Stimulated activated CD8-positive, alpha-beta memory T cell treated with anti-CD3 and anti-CD28 coated beads, Interleukin-15, amount 100 ng/mL, for 4 hours (primary cell): ENCODE data around the gene FAM32A.

Experiments used
- DNase-seq, 2 donors: peaks; one replicate each; pipeline ENCODE4 v3.0.0-alpha.2; 2020; ENCODE audit warnings: low read depth in 2 of 2

Gene FAM32A

GRCh38 chr19:16202320-16203255 lies 17.4 kb downstream of the FAM32A start:
- DNase-seq, result no peak

- DNase-seq, result no peak
These were observed 18.2 kb downstream of the FAM32A start for GRCh38 chr19:16203256-16204004.

GRCh38 chr19:16204005-16204294 lies 18.7 kb downstream of the FAM32A start:
- no peak for DNase-seq

- no peak for DNase-seq
These were observed 20.2 kb downstream of the FAM32A start for GRCh38 chr19:16205205-16206045.

GRCh38 chr19:16206046-16206605 lies 20.9 kb downstream of the FAM32A start:
- DNase-seq, result no peak

- no peak for DNase-seq
These were observed 21.4 kb downstream of the FAM32A start for GRCh38 chr19:16206637-16207036.

GRCh38 chr19:16207063-16207462 lies 21.9 kb downstream of the FAM32A start:
- DNase-seq, result no peak

GRCh38 chr19:16207490-16208025 lies 22.3 kb downstream of the FAM32A start:
- DNase-seq, result no peak

GRCh38 chr19:16208064-16208759 lies 23.0 kb downstream of the FAM32A start:
- no peak for DNase-seq

- DNase-seq, result no peak
These were observed 23.8 kb downstream of the FAM32A start for GRCh38 chr19:16208847-16209665.

- no peak for DNase-seq
These were observed 25.0 kb downstream of the FAM32A start for GRCh38 chr19:16210168-16210567.

- DNase-seq, result no peak
These were observed 27.9 kb downstream of the FAM32A start for GRCh38 chr19:16213076-16213475.

- DNase-seq, result no peak
These were observed 31.8 kb downstream of the FAM32A start for GRCh38 chr19:16216744-16217670.

GRCh38 chr19:16217716-16218451 lies 32.7 kb downstream of the FAM32A start:
- DNase-seq, result no peak

GRCh38 chr19:16218851-16219250 lies 33.6 kb downstream of the FAM32A start:
- no peak for DNase-seq

GRCh38 chr19:16222806-16223205 lies 37.6 kb downstream of the FAM32A start:
- no peak for DNase-seq

GRCh38 chr19:16223746-16224145 lies 38.5 kb downstream of the FAM32A start:
- DNase-seq, result no peak
